Iris pigment epithelial cell (primary cell): ENCODE measurements around the gene HACD3.
"Not testable (repeated sequence)": the region's sequence is repeated elsewhere in the genome, so short reads cannot be mapped to it uniquely, and the experiment has no call there.

ENCODE experiments used
- DNase-seq: peaks from one replicate; pipeline ENCODE4 v3.0.0-alpha.2; 2011; ENCODE audit warnings: low read depth

Gene HACD3

DNA sequence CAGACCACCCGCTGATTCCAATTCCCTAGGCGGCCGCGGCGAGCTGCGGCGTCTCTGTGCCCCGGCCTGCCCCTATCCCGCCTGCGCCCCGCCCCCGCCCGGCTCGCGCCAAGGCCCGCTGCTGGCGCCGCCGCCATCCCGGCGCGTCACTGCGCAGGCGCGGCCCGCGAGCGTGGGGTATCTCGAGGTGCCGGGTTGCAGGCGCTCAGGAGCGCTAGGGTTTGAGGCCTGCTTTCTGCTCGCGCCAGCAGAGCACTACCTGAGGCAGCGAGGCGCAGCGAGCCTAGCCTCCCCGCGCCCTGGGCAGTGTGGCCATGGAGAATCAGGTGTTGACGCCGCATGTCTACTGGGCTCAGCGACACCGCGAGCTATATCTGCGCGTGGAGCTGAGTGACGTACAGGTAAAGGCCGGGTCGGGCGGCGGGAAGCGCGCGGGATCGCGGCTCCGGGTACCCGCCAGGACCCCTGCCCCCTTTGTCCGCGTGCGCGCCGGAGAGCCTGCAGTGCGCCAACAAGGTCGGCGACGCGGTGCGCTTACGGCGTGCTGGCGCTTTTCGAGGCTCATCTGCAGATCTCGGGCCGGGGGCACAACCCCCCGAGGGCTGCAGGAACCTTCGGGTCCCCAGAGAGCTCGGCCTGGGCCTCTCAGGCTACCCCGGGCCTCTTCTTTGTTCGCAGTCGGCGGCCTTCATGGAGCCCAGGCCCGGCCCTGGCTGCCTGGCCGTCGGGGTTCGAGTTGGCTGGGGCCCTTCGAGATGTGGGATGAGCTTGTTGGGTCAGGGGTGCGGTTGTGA is at the start of gene HACD3:
TSS of gene HACD3 (plus strand) at position 146 of the 794 bp plus-strand sequence. CDS start at position 315, 169 bp downstream.
- peak; percentile 61 for DNase-seq

- no peak for DNase-seq
Measured at GRCh38 chr15:65484876-65485275, 45.4 kb upstream of the HACD3 start.

- DNase-seq = no peak
Measured at GRCh38 chr15:65494076-65494475, 36.2 kb upstream of the HACD3 start.

DNA sequence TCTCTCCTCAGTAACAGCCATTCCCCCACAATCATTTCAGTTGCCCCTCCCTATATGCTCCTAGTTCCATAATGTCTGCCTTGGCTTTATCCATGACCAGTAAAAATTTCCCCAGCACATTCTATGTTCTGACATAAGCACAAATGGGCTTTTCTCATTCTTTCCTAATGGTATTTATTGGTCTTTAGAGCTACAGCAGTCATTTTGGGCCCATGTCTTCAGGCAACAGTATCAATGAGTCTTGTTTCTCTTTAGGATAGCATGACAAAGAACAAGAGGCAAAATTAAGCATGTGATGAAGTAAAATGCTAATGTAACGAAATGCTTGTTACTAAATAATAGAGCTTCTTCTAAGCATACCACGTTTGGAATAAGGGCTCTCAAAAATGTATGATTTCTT is 20.9 kb upstream of the HACD3 start:
- DNase-seq = no peak

DNA sequence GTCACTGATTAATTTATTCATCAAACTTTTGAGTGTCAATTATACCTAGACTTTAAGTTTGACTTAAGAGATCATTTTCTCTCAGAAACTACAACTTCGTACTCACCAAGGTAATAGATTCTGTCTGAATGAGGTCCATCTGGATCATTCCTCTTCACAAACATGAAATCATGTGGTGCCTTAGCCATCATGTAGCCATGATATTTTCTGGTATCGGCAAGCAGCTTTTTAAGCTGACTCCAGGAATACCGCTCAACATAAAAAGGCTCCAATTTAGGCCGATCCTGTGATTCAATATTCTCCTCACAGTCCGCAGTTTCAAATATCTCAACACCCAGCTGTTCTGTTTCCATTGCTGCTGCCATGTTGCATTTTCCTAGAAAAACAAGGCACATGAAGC is 18.1 kb upstream of the HACD3 start:
- no peak for DNase-seq

- DNase-seq = no peak
Measured at GRCh38 chr15:65512807-65513416, 17.4 kb upstream of the HACD3 start.

GRCh38 chr15:65516997-65517865 is 13.0 kb upstream of the HACD3 start, which contains the start of gene DPP8:
Gene DPP8 (minus strand): TSS chr15:65517689. CDS start chr15:65512553, 5,136 bp downstream.
- DNase-seq = peak; percentile 95

DNA sequence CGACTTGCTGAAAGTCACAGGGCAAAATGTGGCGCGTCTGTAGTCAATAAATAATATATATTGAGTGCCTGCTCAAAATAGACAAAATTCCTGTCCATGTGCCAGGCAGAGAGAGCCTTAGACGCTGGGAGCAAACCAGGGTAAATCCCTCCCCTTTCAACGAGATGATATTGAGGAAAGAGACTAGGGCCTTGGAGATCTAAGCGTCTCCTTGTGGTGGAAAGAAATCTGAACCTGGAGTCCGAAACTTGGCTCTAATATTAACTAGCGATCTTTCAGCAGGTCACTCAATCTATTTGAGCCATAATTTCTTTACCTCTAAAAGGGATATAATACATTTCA is 12.4 kb upstream of the HACD3 start:
- no peak for DNase-seq

GRCh38 chr15:65518633-65519285 is 11.5 kb upstream of the HACD3 start:
- no peak for DNase-seq

DNA sequence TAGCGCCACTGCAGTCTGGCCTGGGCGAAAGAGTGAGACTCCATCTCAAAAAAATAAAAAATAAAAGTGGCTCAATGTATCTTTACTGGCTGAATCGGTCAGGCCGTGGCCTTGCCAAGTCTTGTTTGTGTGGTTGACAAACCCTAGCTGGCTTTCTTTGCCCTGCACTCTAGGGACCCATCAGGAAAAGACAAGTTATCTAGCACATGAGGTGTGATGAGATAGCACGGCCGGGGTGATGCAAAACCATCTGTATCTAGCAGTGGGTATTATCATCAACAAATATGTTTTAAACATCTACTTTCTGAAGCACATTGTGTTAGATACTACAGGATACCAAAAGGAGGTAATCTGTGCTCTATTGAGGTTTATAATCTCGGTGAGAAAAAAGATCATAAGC is 8.9 kb upstream of the HACD3 start:
- DNase-seq = no peak

DNA sequence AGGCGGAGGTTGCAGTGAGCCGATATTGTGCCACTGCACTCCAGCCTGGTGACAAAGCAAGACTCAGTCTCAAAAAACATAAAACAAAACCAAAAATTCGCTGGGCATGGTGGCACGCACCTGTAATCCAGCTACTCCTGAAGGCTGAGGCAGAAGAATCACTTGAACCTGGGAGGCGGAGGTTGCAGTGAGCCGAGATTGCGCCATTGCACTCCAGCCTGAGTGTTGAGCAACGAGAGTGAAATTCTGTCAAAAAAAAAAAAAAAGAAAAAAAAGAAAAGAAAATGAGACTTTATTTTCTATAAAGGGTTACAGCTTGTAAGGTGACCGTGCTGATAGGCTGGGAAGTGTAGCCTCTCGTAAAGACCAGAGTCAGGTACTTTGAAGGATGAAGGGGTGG is 6.0 kb upstream of the HACD3 start:
- no peak for DNase-seq

DNA sequence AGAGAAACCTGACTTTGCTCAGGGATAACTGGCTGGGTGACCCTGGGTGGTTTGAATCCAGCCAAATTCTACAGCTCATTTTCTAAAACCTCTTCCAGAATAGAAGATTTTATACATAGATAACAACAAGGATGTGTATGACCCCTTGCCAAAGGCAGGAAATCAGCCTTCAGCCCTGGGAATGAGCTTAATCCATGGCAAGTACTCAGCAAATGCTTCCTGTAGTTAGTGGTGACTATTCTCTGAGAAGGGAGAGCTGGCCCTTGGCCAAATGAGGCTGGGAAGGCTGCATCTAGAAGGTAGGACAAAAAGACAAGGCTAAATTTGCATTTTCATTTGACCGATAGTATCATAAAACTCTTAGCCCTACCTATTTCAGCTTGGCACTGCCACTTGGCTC is 4.6 kb upstream of the HACD3 start:
- DNase-seq = peak; percentile 45

- DNase-seq = no peak
Measured at GRCh38 chr15:65528461-65529060, 1.7 kb upstream of the HACD3 start.

- no peak for DNase-seq
Measured at GRCh38 chr15:65529762-65530317, 423 bp upstream of the HACD3 start.

DNA sequence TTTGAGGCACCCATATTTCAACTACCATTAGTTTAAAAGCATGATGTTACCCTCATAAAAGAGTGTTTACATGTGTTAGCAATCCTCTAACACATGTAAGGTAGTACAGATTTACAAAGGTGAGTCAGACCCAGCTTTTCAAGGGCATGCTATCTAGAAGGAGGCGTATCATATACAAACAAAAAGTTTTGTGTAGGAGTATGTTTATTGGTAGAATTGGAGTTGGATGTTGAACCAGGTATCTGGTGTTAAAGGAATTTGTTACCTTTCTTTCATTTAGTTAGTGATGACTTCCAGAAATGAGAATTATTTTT is 2.4 kb downstream of the HACD3 start:
- DNase-seq = peak; percentile 85

DNA sequence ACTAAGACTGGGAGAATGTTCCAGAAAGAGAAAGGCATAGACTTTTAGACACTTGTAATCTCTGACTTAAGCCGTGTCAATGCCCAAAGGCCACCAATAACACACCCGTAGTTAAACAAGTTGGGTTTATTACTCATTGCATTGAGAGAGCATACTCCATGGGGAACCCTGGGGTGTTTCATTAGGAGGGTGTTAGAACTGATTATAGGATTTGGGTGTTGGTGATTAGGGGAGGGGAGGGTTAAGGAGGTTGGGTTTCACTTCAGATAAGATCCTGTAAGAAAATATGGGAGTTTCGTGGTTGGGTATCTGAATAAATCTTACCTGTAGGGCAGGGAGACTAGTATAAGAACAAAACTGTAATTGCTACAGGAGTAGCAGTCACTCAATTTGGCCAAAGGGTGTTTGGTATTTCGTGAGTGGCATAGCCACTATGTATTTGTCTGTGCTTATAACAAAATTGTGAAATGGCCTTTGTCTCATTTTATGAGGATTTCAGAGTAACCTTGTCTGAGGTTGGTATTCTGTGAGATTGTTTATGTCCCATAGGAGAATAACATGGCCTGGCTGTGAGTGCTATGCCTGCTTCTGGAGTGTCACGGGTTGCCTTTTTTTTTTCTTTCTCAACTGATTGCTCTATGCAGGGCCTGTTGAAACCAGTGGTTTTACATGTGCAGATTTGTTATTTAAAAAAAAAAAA is 2.9 kb downstream of the HACD3 start:
- DNase-seq = no peak

DNA sequence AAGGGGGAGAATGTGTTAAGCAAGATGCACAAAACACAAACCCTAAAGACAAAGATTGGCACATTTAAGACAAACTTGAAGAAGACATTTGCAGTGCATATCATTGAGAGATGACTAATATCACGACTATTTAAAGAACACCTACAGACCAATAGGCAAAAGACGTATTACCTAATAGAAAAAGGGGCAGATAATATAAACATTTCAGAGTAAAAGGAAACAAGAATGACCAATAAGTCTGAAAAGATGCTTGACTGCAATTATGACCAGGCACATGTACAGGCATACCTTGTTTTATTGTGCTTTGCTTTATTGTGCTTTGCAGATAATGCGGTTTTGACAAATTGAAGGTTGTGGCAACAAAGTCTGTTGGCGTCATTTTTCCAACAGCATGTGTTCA is 4.9 kb downstream of the HACD3 start:
- DNase-seq = peak; percentile 69

DNA sequence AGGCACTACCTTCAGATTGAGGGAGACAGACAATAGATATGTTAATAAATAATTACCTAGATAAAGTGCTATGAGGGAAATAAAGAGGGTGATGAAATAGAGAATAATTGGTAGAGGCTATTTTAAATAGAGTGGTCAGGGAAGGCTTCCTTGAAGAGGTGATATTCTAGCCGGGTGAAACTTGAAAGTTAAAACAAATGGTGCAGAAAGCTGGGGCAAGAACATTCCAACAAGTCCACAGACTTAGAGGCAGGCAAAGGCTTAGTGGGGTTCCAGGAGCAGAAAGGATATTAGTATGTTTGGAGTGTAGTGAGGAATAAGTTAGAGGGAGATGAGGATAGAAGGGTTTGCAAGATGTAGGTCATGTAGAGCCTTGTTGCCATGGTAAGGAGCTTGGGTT is 10.1 kb downstream of the HACD3 start:
- DNase-seq = no peak

GRCh38 chr15:65541231-65541820 is 11.1 kb downstream of the HACD3 start:
- DNase-seq = no peak

- no peak for DNase-seq
Measured at GRCh38 chr15:65547841-65548240, 17.6 kb downstream of the HACD3 start.

- DNase-seq = not testable (repeated sequence)
Measured at GRCh38 chr15:65549288-65549687, 19.0 kb downstream of the HACD3 start.
